HUDEP-2 (cell line): ENCODE measurements around the gene SEC61A1.

Experiments
- DNase-seq, 76 experiments: peaks; one replicate each; lab custom pipeline; 2025; ENCODE audit not compliant: unreplicated experiment in 76 of 76; lab: John Stamatoyannopoulos, UW

Gene SEC61A1

GRCh38 chr3:128056258-128056657 is 4.0 kb downstream of the SEC61A1 start:
- DNase-seq: no peak

- no peak for DNase-seq
Measured at GRCh38 chr3:128060473-128061381, 8.5 kb downstream of the SEC61A1 start.

- no peak for DNase-seq
Measured at GRCh38 chr3:128062033-128062745, 10.0 kb downstream of the SEC61A1 start.

- no peak for DNase-seq
Measured at GRCh38 chr3:128063865-128064264, 11.6 kb downstream of the SEC61A1 start.

GRCh38 chr3:128064962-128065361 is 12.7 kb downstream of the SEC61A1 start:
- DNase-seq: no peak

GRCh38 chr3:128066114-128066513 is 13.9 kb downstream of the SEC61A1 start:
- DNase-seq: no peak

GRCh38 chr3:128066676-128067075 is 14.4 kb downstream of the SEC61A1 start:
- DNase-seq: no peak

GRCh38 chr3:128067489-128067888 is 15.3 kb downstream of the SEC61A1 start:
- DNase-seq: no peak

GRCh38 chr3:128068156-128068620 is 16.0 kb downstream of the SEC61A1 start:
- DNase-seq: peak in 34 of 76 experiments; percentile 3 to 71 (median 31)

- no peak for DNase-seq
Measured at GRCh38 chr3:128069271-128069670, 17.0 kb downstream of the SEC61A1 start.

- DNase-seq: no peak
Measured at GRCh38 chr3:128070898-128071591, 18.8 kb downstream of the SEC61A1 start.

GRCh38 chr3:128071771-128072453 is 19.7 kb downstream of the SEC61A1 start:
- DNase-seq: no peak

- no peak for DNase-seq
Measured at GRCh38 chr3:128072454-128073184, 20.4 kb downstream of the SEC61A1 start.

GRCh38 chr3:128073185-128073725 is 21.0 kb downstream of the SEC61A1 start:
- DNase-seq: no peak

GRCh38 chr3:128073807-128074206 is 21.6 kb downstream of the SEC61A1 start:
- DNase-seq: no peak

GRCh38 chr3:128074851-128075521 is 22.7 kb downstream of the SEC61A1 start:
- no peak for DNase-seq

GRCh38 chr3:128075522-128076482 is 23.6 kb downstream of the SEC61A1 start:
- DNase-seq: peak in 74 of 76 experiments; percentile 19 to 93 (median 78)
